CD14-positive monocyte (primary cell): Measurements from ENCODE around the gene CSRNP3. TPM values are rescaled to one million over a fixed set of nuclear protein-coding genes. Genes with fewer than 3 reads are reported as not detected.

Source experiments
- DNase-seq, 3 donors: peaks; one replicate each; pipeline ENCODE4 v3.0.0-alpha.2; 2011 to 2022
- H2AFZ ChIP-seq: 2 replicates; pipeline ENCODE4 v1.6.0; 2012; ENCODE audit warnings: mild to moderate bottlenecking, low read depth, low read length, inconsistent platforms; ENCODE audit not compliant: insufficient read depth, poor library complexity, severe bottlenecking
- H3K27ac ChIP-seq, 2 donors: 1 replicate in 1 of 2; 2 replicates in 1 of 2; pipeline ENCODE4 v1.5.1; 2012 to 2013; ENCODE audit warnings: low read length in 2 of 2, control low read depth in 1 of 2, inconsistent platforms in 1 of 2, low read depth in 1 of 2, mild to moderate bottlenecking in 1 of 2
- H3K27me3 ChIP-seq, 2 donors: one replicate each; pipeline versions ENCODE4 v1.6.0 to v1.6.1; 2011 to 2013; ENCODE audit warnings: low read length in 2 of 2; ENCODE audit not compliant: control insufficient read depth in 2 of 2, insufficient read depth in 2 of 2
- H3K36me3 ChIP-seq, 2 donors: replicated peaks in 1 of 2; 1 replicate in 1 of 2; 2 replicates in 1 of 2; pipeline versions ENCODE4 v1.5.1 to v1.6.1; 2012 to 2013; ENCODE audit warnings: low read length in 2 of 2, control low read depth in 1 of 2, inconsistent platforms in 1 of 2, mild to moderate bottlenecking in 1 of 2; ENCODE audit not compliant: insufficient read depth in 2 of 2, control insufficient read depth in 1 of 2
- H3K4me1 ChIP-seq, 2 donors: 1 replicate in 1 of 2; 2 replicates in 1 of 2; pipeline versions ENCODE4 v1.5.1 to v1.6.1; 2012 to 2013; ENCODE audit warnings: low read length in 2 of 2, control low read depth in 1 of 2, inconsistent platforms in 1 of 2, mild to moderate bottlenecking in 1 of 2, moderate library complexity in 1 of 2; ENCODE audit not compliant: insufficient read depth in 2 of 2, control insufficient read depth in 1 of 2
- H3K4me2 ChIP-seq: replicated peaks from 2 replicates; pipeline ENCODE3; 2012; ENCODE audit warnings: low read length, moderate library complexity, mild to moderate bottlenecking; ENCODE audit not compliant: poor library complexity, severe bottlenecking; ENCODE audit errors: extremely low read depth
- H3K4me3 ChIP-seq, 3 experiments: fragments of 200-600 bp in 1 of 3; sonication (generic) in 1 of 3; replicated peaks in 1 of 3; 1 replicate in 2 of 3; 2 replicates in 1 of 3; pipeline ENCODE4 v1.5.1; 2011 to 2013; ENCODE audit warnings: low read length in 3 of 3, mild to moderate bottlenecking in 3 of 3, control low read depth in 2 of 3, low read depth in 2 of 3, inconsistent platforms in 1 of 3, moderate library complexity in 1 of 3
- H3K79me2 ChIP-seq: 2 replicates; pipeline ENCODE4 v1.6.0; 2012; ENCODE audit warnings: mild to moderate bottlenecking, control low read depth, inconsistent platforms, low read length, moderate library complexity; ENCODE audit not compliant: insufficient read depth
- H3K9ac ChIP-seq: 2 replicates; pipeline ENCODE4 v1.6.0; 2017; ENCODE audit warnings: low read length, mild to moderate bottlenecking; ENCODE audit not compliant: insufficient read depth, poor library complexity, severe bottlenecking
- H3K9me3 ChIP-seq, 2 donors: replicated peaks in 1 of 2; 1 replicate in 1 of 2; 2 replicates in 1 of 2; pipeline versions ENCODE4 v1.5.1 to v1.6.1; 2012 to 2013; ENCODE audit warnings: low read length in 2 of 2, control low read depth in 1 of 2; ENCODE audit not compliant: control insufficient read depth in 1 of 2, insufficient read depth in 1 of 2
- H4K20me1 ChIP-seq: 2 replicates; pipeline ENCODE4 v1.6.0; 2012; ENCODE audit warnings: mild to moderate bottlenecking, low read length, control low read depth, moderate library complexity; ENCODE audit not compliant: insufficient read depth
- H3K27ac Mint-ChIP-seq, 7 donors: one replicate each; pipeline ENCODE4 v1.8.0; 2020; ENCODE audit warnings: mild to moderate bottlenecking in 7 of 7, mixed read lengths in 7 of 7, moderate library complexity in 6 of 7, inconsistent platforms in 2 of 7
- H3K27me3 Mint-ChIP-seq, 3 donors: one replicate each; pipeline ENCODE4 v1.8.0; 2021 to 2022; ENCODE audit warnings: low read depth in 3 of 3, mild to moderate bottlenecking in 3 of 3, mixed read lengths in 3 of 3, moderate library complexity in 3 of 3, inconsistent platforms in 1 of 3
- H3K36me3 Mint-ChIP-seq, 2 donors: one replicate each; pipeline ENCODE4 v1.8.0; 2020; ENCODE audit warnings: mixed read lengths in 2 of 2, inconsistent platforms in 1 of 2, mild to moderate bottlenecking in 1 of 2
- H3K4me1 Mint-ChIP-seq: one replicate; pipeline ENCODE4 v1.8.0; 2020; ENCODE audit warnings: mild to moderate bottlenecking, mixed read lengths
- H3K4me3 Mint-ChIP-seq, 2 donors: one replicate each; pipeline ENCODE4 v1.8.0; 2020; ENCODE audit warnings: mild to moderate bottlenecking in 2 of 2, mixed read lengths in 2 of 2, moderate library complexity in 1 of 2
- H3K9me3 Mint-ChIP-seq, 7 donors: one replicate each; pipeline ENCODE4 v1.8.0; 2020 to 2022; ENCODE audit warnings: mixed read lengths in 7 of 7, mild to moderate bottlenecking in 6 of 7, moderate library complexity in 6 of 7, inconsistent platforms in 2 of 7
- CTCF ChIP-seq: fragments of 200-600 bp; IDR thresholded peaks from one replicate; pipeline ENCODE4 v1.8.0; 2022; ENCODE audit warnings: antibody characterized with exemption, mild to moderate bottlenecking
- WGBS: methylation state at CpG from one replicate; pipeline ENCODE4 v1.1.5; 2013; ENCODE audit warnings: missing lambda C conversion rate; ENCODE audit not compliant: insufficient coverage; 5-methylcytosine and 5-hydroxymethylcytosine counted together
- intact Hi-C, 2 donors: fragments of 100-400 bp; cut with micrococcal nuclease; formaldehyde crosslinking; loops; one replicate each; pipeline versions ENCODE4 v1.15.0 to v1.15.1; 2023
- polyA plus RNA-seq, 3 donors: library from polyadenylated mRNA; depleted of rRNA in 1 of 3; unstranded in 2 of 3; stranded (reverse) in 1 of 3; fragments of 300-500 nt in 2 of 3; fragments of >200 nt in 1 of 3; fragmentation: Illumina TruSeq in 2 of 3; gene quantifications; 1 replicate in 2 of 3; 2 replicates in 1 of 3; pipeline ENCODE4 v1.2.3, GENCODE V29; 2012 to 2021

Gene CSRNP3
- polyA plus RNA-seq, 3 donors, result not detected

- no CpG with 5 or more reads among the region's 3 CpGs for WGBS
- Histone ChIP-seq H3K9ac (no peak overlapping the region), H3K27ac (no peak overlapping the region), H3K4me2 (no peak overlapping the region), H4K20me1 (no peaks in the 10 kb centered on the region), H3K27me3 (no peaks in the 10 kb centered on the region), H3K36me3 (no peaks in the 10 kb centered on the region), H3K4me3 (no peak overlapping the region), H2AFZ (no peak overlapping the region), H3K4me1 (no peaks in the 10 kb centered on the region), H3K9me3 (no peaks in the 10 kb centered on the region), H3K79me2 (no peaks in the 10 kb centered on the region)
- no peak overlapping the region for H3K27ac Mint-ChIP-seq
- H3K4me3 Mint-ChIP-seq, result no peak overlapping the region
- intact Hi-C loops, result no loop called here
- no peak for TF ChIP-seq CTCF
- DNase-seq, result no peak
- H3K9me3 Mint-ChIP-seq, result peaks cover 2 to 13% (median 7%) of the 10 kb centered on the region in 7 donors
- no peaks in the 10 kb centered on the region for H3K36me3 Mint-ChIP-seq
- H3K4me1 Mint-ChIP-seq, result no peaks in the 10 kb centered on the region
- no peaks in the 10 kb centered on the region for H3K27me3 Mint-ChIP-seq
Measured at GRCh38 chr2:165706960-165707487, 237.5 kb downstream of the CSRNP3 start.

GRCh38 chr2:165716091-165716490 is 246.6 kb downstream of the CSRNP3 start:
- no peak for DNase-seq
- H3K4me3 ChIP-seq, result no peak overlapping the region
- no peak overlapping the region for H3K9ac ChIP-seq
- no peak for TF ChIP-seq CTCF
- H4K20me1 ChIP-seq, result no peaks in the 10 kb centered on the region
- H3K9me3 ChIP-seq, result no peaks in the 10 kb centered on the region
- H3K27ac Mint-ChIP-seq, result no peak overlapping the region
- H2AFZ ChIP-seq, result no peak overlapping the region
- H3K79me2 ChIP-seq, result no peaks in the 10 kb centered on the region
- intact Hi-C loops, result no loop called here
- no peaks in the 10 kb centered on the region for H3K4me1 ChIP-seq
- H3K27me3 Mint-ChIP-seq, result peaks cover 0 to 3% (median 0%) of the 10 kb centered on the region in 3 donors
- peaks cover 1 to 8% (median 6%) of the 10 kb centered on the region in 7 donors for H3K9me3 Mint-ChIP-seq
- H3K4me3 Mint-ChIP-seq, result no peak overlapping the region
- no peak overlapping the region for H3K27ac ChIP-seq
- H3K4me1 Mint-ChIP-seq, result no peaks in the 10 kb centered on the region
- H3K27me3 ChIP-seq, result no peaks in the 10 kb centered on the region
- WGBS, result no CpG with 5 or more reads among the region's 1 CpG
- no peaks in the 10 kb centered on the region for H3K36me3 Mint-ChIP-seq
- H3K4me2 ChIP-seq, result no peak overlapping the region
- no peaks in the 10 kb centered on the region for H3K36me3 ChIP-seq
